ENCODE results near the gene DUSP16.

DNA sequence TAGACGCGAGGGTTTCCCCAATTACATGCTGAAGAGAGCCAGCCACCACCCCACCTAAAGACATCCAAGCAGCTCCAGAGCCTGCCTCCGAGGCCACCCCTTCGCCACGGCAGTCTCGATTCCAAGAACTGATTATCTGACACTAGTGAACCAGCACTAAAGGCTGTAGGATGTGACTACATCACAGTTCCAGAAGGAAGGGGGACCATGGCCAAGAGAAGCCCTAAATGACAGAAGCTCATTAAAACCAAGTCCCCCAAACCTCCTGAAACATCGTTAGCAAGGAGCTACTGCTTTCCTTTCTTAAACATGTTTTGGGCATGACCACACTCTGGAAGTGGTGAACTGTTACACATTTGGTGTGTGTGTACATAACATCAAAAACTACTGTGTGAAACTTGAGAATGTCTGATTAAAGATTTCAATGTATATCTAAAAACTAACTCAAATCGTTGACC is 88.2 kb downstream of the DUSP16 start:
- TF ChIP-seq EZH2 (IDR thresholded peaks at IDR 0.05; ENCODE audit: low read depth, low read length, severe bottlenecking) (no peak), MAX (IDR thresholded peaks at IDR 0.05) (no peak), CREB1 (IDR thresholded peaks at IDR 0.05) (no peak), CTCF (IDR thresholded peaks at IDR 0.05; ENCODE audit: control extremely low read depth in 1 of 3, insufficient read depth in 1 of 3, low read depth in 1 of 3, low read length in 3 of 3) (no peak), CTBP2 (IDR thresholded peaks at IDR 0.05; ENCODE audit: borderline replicate concordance, insufficient read depth, insufficient read length, low read length) (no peak), JUN (IDR thresholded peaks at IDR 0.05; ENCODE audit: low read depth, low read length) (no peak), POLR2A (IDR thresholded peaks at IDR 0.05; ENCODE audit: control extremely low read depth in 1 of 2, low read depth in 2 of 2, low read length in 2 of 2) (no peak), POLR2AphosphoS5 (IDR thresholded peaks at IDR 0.05; ENCODE audit: low read depth, low read length) (no peak), FOSL1 (IDR thresholded peaks at IDR 0.05; ENCODE audit: insufficient read depth, low read depth, low read length) (no peak), MAFK (IDR thresholded peaks at IDR 0.05; ENCODE audit: low read depth, low read length) (no peak)
